Adipocyte (in vitro differentiated cells): ENCODE measurements around the gene ACYP2.
A peak's percentile ranks its signal among the peaks of the same experiment; 100 is the strongest.
"Not testable (repeated sequence)": the region's sequence is repeated elsewhere in the genome, so short reads cannot be mapped to it uniquely, and the experiment has no call there.

Source experiments
- DNase-seq: peaks from one replicate; pipeline ENCODE4 v3.0.0-alpha.2; 2015; ENCODE audit warnings: low read depth
- H3K27me3 ChIP-seq: replicated peaks from 2 replicates; pipeline ENCODE4 v1.7.0; 2013; ENCODE audit warnings: mild to moderate bottlenecking, low read length, moderate library complexity; ENCODE audit not compliant: control insufficient read depth, insufficient read depth
- H3K36me3 ChIP-seq: 2 replicates; pipeline ENCODE4 v1.7.0; 2013; ENCODE audit warnings: low read length, mild to moderate bottlenecking, moderate library complexity; ENCODE audit not compliant: control insufficient read depth, insufficient read depth, severe bottlenecking
- H3K4me1 ChIP-seq: 2 replicates; pipeline ENCODE4 v1.7.0; 2013; ENCODE audit warnings: mild to moderate bottlenecking, low read length, moderate library complexity; ENCODE audit not compliant: control insufficient read depth, insufficient read depth
- H3K4me3 ChIP-seq: 2 replicates; pipeline ENCODE4 v1.7.0; 2013; ENCODE audit warnings: mild to moderate bottlenecking, low read length, moderate library complexity
- H3K9ac ChIP-seq: 2 replicates; pipeline ENCODE4 v1.7.0; 2013; ENCODE audit warnings: mild to moderate bottlenecking, low read length, moderate library complexity
- H3K9me3 ChIP-seq: 2 replicates; pipeline ENCODE4 v1.7.0; 2013; ENCODE audit warnings: mild to moderate bottlenecking, low read length, moderate library complexity; ENCODE audit not compliant: control insufficient read depth

Gene ACYP2

DNA sequence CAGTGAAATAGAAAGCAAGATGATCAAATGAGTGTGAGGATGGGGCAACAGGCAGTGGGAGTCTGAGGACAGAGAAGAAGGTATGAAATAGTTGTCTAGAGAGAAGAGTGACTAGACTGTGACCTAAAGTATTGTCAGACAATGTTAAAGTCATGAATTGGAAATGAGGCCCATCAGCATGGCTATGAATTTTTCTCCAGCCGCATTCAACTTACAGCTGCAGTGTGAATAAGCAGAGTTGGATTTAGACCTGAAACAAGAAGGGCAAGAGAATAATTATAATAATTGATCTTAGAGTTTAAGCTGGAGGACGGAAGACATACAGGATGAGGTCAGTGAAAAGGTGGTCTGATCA, 144.8 kb downstream of the ACYP2 start:
- no peak overlapping the region for H3K9ac ChIP-seq
- no peak for DNase-seq

DNA sequence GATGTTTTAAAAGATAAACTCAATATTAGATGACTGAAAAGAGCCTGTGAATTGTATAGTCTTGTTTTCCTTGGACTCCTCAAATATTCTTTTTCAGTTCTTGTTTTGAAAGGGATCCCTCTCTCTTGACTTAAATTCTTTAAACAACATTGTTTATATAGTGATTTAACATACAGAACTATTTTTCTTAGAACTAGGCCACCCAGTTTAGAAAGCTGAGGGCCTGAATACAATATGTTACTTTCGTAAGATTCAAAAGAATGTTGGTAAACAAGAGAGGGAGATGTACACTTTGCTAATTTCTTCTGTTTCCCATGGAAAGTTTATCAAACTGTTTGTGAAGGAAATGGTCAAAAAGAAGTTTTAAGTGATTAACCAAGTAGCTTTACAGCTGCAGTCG, 146.1 kb downstream of the ACYP2 start:
- H3K9me3 ChIP-seq: no peaks in the 10 kb centered on the region
- DNase-seq: peak; percentile 59

More for the DNA sequence above, 144.8 kb downstream of the ACYP2 start:
- Histone ChIP-seq H3K9me3 (no peaks in the 10 kb centered on the region), H3K36me3 (no peaks in the 10 kb centered on the region), H3K4me1 (peaks cover 4% of the 10 kb centered on the region), H3K27me3 (no peaks in the 10 kb centered on the region), H3K4me3 (no peak overlapping the region)

DNA sequence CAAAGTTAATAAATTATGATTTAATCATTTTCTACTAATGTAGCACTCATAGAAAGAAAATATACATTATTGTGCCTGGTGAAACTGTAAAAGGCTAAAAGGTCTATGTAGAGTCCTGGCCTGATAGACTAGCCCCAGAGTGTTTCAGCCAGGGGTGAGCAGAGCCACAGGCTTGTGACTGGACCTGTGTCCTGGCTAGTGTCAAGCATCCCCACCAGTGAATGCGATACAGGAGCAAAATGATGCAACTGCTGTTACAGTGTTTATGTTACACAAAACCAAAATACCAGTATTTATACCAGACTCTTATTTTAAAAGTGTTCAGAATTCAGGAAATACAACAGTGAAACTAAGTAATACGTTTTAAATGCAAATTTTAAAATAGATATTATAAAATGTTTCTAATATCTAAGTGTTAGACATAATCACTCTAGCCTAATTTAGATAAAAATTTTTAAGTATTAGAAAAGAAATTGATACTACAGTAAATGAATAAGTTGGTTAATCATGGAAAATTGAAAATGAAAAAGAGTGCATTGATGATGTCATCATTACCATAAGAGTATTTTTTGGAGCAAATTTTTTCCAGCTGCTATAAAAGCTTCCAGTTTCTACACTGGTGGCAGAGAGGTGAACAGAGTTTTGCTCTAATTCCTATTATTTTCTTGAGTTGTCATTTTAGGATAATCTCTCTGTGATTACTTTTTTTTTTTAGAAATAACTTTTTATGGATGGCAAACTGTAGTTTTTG, 146.8 kb downstream of the ACYP2 start:
- Histone ChIP-seq H3K27me3 (no peaks in the 10 kb centered on the region), H3K4me3 (no peak overlapping the region), H3K36me3 (no peaks in the 10 kb centered on the region), H3K9ac (no peak overlapping the region), H3K4me1 (peaks cover 4% of the 10 kb centered on the region), H3K9me3 (no peaks in the 10 kb centered on the region)
- DNase-seq: peak; percentile 74

More for the DNA sequence above, 146.1 kb downstream of the ACYP2 start:
- no peaks in the 10 kb centered on the region for H3K36me3 ChIP-seq
- no peak overlapping the region for H3K4me3 ChIP-seq
- no peaks in the 10 kb centered on the region for H3K27me3 ChIP-seq
- no peak overlapping the region for H3K9ac ChIP-seq
- peaks cover 4% of the 10 kb centered on the region for H3K4me1 ChIP-seq

DNA sequence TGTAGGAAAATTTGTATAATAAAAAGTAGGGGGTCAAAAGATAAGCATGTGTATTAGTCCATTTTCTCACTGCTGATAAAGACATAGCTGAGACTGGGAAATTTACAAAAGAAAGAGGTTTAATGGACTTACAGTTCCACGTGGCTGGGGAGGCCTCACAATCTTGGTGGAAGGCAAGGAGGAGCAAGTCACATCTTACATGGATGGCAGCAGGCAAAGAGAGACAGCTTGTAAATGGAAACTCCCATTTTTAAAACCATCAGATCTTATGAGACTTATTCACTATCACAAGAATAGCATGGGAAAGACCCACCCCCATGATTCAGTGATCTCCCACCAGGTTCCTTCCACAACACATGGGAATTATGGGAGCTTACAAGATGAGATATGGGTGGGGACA, 149.7 kb downstream of the ACYP2 start:
- H3K27me3 ChIP-seq, DNase-seq, H3K36me3 ChIP-seq, H3K9me3 ChIP-seq, H3K4me1 ChIP-seq, H3K9ac ChIP-seq, H3K4me3 ChIP-seq: not testable (repeated sequence)

DNA sequence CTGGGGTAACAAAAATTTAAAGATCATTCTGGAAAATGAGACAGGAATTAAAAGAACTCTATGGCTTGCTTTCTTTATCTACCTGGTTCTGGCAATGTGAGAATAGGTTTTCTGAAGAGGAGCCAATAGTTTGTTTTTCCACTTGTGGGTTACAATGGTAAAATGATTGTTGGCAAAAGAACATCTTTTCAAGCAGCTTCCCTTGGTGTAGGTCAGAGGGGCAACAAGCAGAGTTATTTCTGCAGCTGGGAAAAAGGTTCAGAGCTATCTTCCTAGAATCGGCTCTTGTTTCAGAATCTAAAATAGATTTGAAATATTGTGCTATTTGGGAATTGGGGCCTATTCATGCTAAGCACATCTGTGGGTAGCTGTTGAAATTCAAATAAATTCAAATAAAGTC, 152.2 kb downstream of the ACYP2 start:
- DNase-seq: no peak
- H3K36me3 ChIP-seq: no peaks in the 10 kb centered on the region
- no peaks in the 10 kb centered on the region for H3K27me3 ChIP-seq
- H3K4me3 ChIP-seq: no peak overlapping the region
- no peak overlapping the region for H3K9ac ChIP-seq
- H3K9me3 ChIP-seq: no peaks in the 10 kb centered on the region
- no peaks in the 10 kb centered on the region for H3K4me1 ChIP-seq

DNA sequence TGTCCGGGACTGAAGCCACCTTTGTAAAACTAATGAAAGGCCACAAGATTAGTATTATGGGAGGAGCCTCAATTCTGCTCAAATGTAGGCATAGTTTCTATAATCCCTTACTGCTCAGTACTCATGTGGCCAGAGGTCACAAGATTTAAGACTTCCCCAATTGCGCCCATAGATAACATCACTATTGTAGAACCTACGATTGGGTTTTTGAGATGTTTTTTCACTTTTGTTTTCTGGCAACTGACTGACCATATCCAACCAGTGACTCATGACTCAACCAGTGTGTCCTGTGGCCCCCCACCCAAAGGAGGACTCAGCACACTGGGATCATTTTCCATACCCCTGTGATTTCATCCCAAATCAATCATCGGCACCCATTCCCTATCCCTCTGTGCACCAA, 155.8 kb downstream of the ACYP2 start:
- no peak overlapping the region for H3K4me3 ChIP-seq
- DNase-seq: no peak
- peaks cover 16% of the 10 kb centered on the region for H3K4me1 ChIP-seq
- no peaks in the 10 kb centered on the region for H3K9me3 ChIP-seq
- H3K36me3 ChIP-seq: peaks cover 3% of the 10 kb centered on the region
- H3K9ac ChIP-seq: no peak overlapping the region
- no peaks in the 10 kb centered on the region for H3K27me3 ChIP-seq

DNA sequence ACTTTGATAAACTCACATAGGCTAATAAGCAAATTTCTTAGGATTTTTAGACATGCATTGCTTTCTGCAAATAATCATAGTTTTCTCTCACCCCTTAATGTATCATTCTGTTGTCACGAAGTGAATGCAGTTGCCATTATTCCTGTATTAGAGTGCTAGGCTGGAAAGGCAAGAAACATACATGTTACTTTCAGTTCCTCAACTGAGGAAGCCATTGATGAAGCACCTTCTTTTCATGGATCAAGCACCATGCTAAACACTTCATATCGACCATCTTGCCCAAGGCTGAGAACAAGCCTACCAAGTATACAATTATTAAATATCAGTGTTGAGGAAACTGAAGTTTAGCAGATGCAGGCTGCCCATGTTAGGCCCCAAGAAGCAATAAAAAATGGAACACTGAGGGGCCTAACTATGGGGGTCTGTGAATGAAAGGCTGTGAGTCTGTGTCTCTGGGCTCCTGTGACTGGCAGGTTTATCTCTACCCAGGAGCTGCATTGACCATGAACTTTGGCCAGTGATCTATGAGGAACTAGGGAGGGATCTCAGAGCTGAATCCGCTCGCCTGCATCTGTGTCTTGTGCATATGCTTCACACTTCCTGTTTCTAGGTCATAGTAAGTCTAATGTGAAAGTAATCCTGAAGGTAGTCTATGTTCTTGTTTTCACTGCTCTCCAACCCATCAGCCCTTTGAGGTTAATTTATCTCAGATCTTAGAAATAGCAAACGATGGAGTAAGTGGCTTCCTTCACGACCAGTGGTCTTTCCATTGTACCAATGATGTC, 156.6 kb downstream of the ACYP2 start:
- no peak overlapping the region for H3K9ac ChIP-seq
- H3K4me3 ChIP-seq: no peak overlapping the region
- no peaks in the 10 kb centered on the region for H3K27me3 ChIP-seq
- no peaks in the 10 kb centered on the region for H3K9me3 ChIP-seq
- DNase-seq: no peak
- H3K4me1 ChIP-seq: peaks cover 16% of the 10 kb centered on the region
- peaks cover 3% of the 10 kb centered on the region for H3K36me3 ChIP-seq

DNA sequence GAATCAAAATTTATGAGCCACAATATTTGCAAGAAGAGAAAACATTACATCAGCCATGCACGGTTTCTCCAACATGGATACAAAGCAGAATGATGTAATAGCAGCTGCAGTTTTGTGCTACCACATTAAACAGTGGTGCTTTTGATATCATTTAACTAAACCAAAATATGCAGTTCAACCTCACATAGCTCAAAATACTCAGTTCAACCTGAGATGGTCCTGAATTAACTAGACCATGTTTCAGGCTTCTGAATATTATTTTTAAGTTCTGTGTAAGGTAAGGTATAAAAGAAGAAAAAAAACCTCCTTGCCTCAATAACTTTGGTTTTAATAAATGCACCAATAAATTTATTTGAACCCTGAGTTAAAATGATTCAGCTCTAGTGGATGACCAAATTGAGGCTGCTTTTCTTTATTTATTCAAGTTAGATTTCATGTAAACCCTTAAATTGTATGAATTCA, 159.4 kb downstream of the ACYP2 start:
- Histone ChIP-seq H3K36me3 (peaks cover 3% of the 10 kb centered on the region), H3K4me3 (no peak overlapping the region), H3K4me1 (peaks cover 16% of the 10 kb centered on the region), H3K9ac (peak overlapping the region; percentile 47), H3K9me3 (no peaks in the 10 kb centered on the region), H3K27me3 (no peaks in the 10 kb centered on the region)
- DNase-seq: peak; percentile 69

DNA sequence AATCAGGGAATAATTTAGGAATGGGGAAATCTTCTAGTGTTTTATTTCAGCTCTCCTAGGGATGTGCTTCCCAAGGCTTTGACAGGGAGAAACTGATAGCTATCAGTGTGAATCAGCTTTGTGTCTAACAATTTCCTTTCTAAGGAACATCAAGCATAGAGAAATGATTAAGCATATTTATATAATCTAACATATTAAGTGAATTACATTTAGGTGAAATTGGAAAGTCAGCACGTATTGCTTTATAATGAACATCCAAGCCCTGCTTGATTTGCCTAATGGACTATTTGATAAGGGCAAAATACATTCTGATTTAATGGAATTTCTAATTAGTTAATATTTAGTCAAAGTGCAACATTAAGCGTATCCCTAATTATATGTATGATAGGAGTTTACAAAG, 160.1 kb downstream of the ACYP2 start:
- H3K36me3 ChIP-seq: peaks cover 3% of the 10 kb centered on the region
- H3K4me1 ChIP-seq: peaks cover 16% of the 10 kb centered on the region
- peak overlapping the region; percentile 47 for H3K9ac ChIP-seq
- no peaks in the 10 kb centered on the region for H3K27me3 ChIP-seq
- DNase-seq: peak; percentile 19
- no peaks in the 10 kb centered on the region for H3K9me3 ChIP-seq
- no peak overlapping the region for H3K4me3 ChIP-seq

DNA sequence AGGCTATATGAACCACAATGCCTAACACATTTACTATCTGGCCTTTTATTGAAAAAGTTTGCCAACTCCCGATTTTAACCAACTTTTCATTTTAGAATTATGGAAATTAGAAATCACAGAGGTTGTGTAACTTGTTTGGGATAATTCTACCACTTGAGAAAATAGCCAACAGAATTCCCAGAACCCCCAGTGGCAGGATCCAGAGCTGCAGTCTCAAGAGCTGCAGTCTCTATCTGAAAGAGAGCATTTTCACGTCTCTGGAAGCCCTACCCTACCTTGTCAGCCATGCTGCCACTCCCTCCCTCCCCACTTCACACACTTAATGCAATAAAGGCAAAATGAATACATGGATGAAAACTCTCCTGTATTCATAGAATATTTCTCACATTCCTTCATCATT, 164.0 kb downstream of the ACYP2 start:
- no peak overlapping the region for H3K4me3 ChIP-seq
- no peak for DNase-seq
- no peaks in the 10 kb centered on the region for H3K9me3 ChIP-seq
- H3K27me3 ChIP-seq: no peaks in the 10 kb centered on the region
- peaks cover 14% of the 10 kb centered on the region for H3K4me1 ChIP-seq
- no peaks in the 10 kb centered on the region for H3K36me3 ChIP-seq
- no peak overlapping the region for H3K9ac ChIP-seq

DNA sequence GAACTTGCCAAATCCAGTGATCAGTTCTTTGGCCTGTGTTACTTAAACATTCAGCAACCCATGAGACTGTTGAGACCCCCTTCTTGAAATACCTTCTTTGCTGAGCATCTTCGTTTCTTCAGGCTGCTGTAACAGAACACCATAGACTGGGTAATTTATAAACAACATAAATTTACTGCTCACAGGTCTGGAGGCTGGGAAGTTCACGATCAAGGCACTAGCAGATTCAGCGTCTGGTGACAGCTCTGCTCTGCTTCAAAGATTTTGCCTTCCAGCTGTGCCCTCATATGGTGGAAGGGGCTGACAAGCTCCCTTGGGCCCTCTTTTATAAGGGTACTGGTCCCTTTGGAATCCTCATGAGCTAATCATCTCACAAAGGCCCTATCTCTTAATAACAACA, 169.4 kb downstream of the ACYP2 start:
- Histone ChIP-seq H3K9ac (no peak overlapping the region), H3K36me3 (no peaks in the 10 kb centered on the region), H3K9me3 (no peaks in the 10 kb centered on the region), H3K27me3 (no peaks in the 10 kb centered on the region), H3K4me3 (no peak overlapping the region), H3K4me1 (no peaks in the 10 kb centered on the region)
- no peak for DNase-seq
